GM21529 (cell line): ENCODE results near the gene LIMS2.

Experiments used
- ATAC-seq: cut with Tn5 transposase; IDR thresholded peaks from one replicate; pipeline ENCODE4 v1.9.1; 2021; ENCODE audit not compliant: unreplicated experiment

The LIMS2 gene

GRCh38 chr2:127647242-127648190 lies 27.8 kb downstream of the LIMS2 start:
- ATAC-seq = no peak

GRCh38 chr2:127646487-127647241 lies 28.7 kb downstream of the LIMS2 start:
- no peak for ATAC-seq

- no peak for ATAC-seq
Observed at GRCh38 chr2:127645395-127646291, 29.7 kb downstream of the LIMS2 start, which contains the start of gene GPR17. Gene GPR17 (plus strand): TSS chr2:127646153. CDS start chr2:127650736, 4,583 bp downstream.

GRCh38 chr2:127645026-127645394 lies 30.3 kb downstream of the LIMS2 start:
- ATAC-seq = no peak

- ATAC-seq = no peak
Observed at GRCh38 chr2:127644066-127645025, 31.0 kb downstream of the LIMS2 start.

- ATAC-seq = no peak
Observed at GRCh38 chr2:127643439-127644065, 31.8 kb downstream of the LIMS2 start.

- ATAC-seq = no peak
Observed at GRCh38 chr2:127642706-127643438, 32.5 kb downstream of the LIMS2 start.

- ATAC-seq = no peak
Observed at GRCh38 chr2:127641846-127642507, 33.4 kb downstream of the LIMS2 start.

GRCh38 chr2:127641133-127641532 lies 34.2 kb downstream of the LIMS2 start:
- ATAC-seq = no peak

GRCh38 chr2:127640082-127641072 lies 35.0 kb downstream of the LIMS2 start:
- peak; percentile 63 for ATAC-seq

GRCh38 chr2:127639111-127639474 lies 36.2 kb downstream of the LIMS2 start:
- no peak for ATAC-seq

- no peak for ATAC-seq
Observed at GRCh38 chr2:127638361-127639110, 36.8 kb downstream of the LIMS2 start.

GRCh38 chr2:127637725-127638252 lies 37.5 kb downstream of the LIMS2 start:
- no peak for ATAC-seq

GRCh38 chr2:127637236-127637630 lies 38.1 kb downstream of the LIMS2 start:
- no peak for ATAC-seq

- no peak for ATAC-seq
Observed at GRCh38 chr2:127636248-127637235, 38.8 kb downstream of the LIMS2 start.
